ENCODE results near the gene TRIM33. TPM values are rescaled to one million over a fixed set of nuclear protein-coding genes. Genes with fewer than 3 reads are reported as not detected.

Gene TRIM33
- total and polyA plus RNA-seq, 2 of the 8 experiments (the other 6 are each of a cell fraction or from before 2014, with no cell fraction given) = 17.1 to 52.3 TPM

DNA sequence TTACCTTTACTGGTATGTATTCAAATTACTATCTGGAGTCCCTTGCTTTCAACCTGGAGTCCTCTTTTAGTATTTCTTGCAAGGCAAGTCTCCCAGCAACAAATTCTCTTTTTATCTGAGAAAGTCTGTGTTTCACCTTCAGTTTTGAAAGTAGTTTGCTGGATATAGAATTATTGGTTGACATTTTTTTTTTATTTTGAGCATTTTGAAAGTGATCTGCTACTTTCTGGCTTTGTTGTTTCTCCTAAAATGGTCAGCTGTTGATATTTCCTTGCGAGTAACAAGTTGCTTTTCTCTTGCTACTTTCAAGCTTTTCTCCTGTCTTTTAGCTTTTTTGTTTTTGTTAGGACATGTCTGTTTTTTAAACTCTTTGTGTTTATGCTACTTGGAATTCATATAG lies 126.1 kb downstream of the TRIM33 start:
- no peak overlapping the region for H4K5ac ChIP-seq (ENCODE audit: insufficient read length, low read depth, low read length)
- H3K79me1 ChIP-seq (ENCODE audit: low read depth, low read length) = no peaks in the 10 kb centered on the region
- WGBS, 2 experiments (ENCODE audit: extremely low coverage in 1 of 2, insufficient coverage in 1 of 2, insufficient read length in 1 of 2, insufficient replicate concordance in 2 of 2, low coverage in 1 of 2, low lambda C conversion rate in 2 of 2, missing lambda C conversion rate in 1 of 2) = 90% methylated on average over 1 of the region's 1 CpG; no CpG with 5 or more reads in 1 of the 2 experiments
- H3K4ac ChIP-seq (replicated peaks; ENCODE audit: insufficient read length, low read depth, low read length) = no peak overlapping the region
- no peaks in the 10 kb centered on the region for H3K79me2 ChIP-seq (ENCODE audit: control insufficient read depth in 1 of 2, insufficient read depth in 2 of 2, low read length in 2 of 2)
- no peaks in the 10 kb centered on the region for H3K36me3 ChIP-seq (ENCODE audit: control insufficient read depth in 2 of 4, insufficient read depth in 4 of 4, low read length in 3 of 4)
- H3K56ac ChIP-seq (replicated peaks; ENCODE audit: insufficient read length, low read depth, low read length) = no peak overlapping the region
- H3K18ac ChIP-seq (ENCODE audit: extremely low read depth, low read length) = no peak overlapping the region
- FAIRE-seq = no peak
- no peak overlapping the region for H3K23ac ChIP-seq (ENCODE audit: insufficient read length)
- no peak overlapping the region for H3K4me2 ChIP-seq (ENCODE audit: insufficient read depth in 1 of 2, low read depth in 2 of 2, low read length in 2 of 2)
- no peaks in the 10 kb centered on the region for H4K20me1 ChIP-seq (replicated peaks in 1 of 2; ENCODE audit: control insufficient read depth in 1 of 2, insufficient read depth in 2 of 2, low read length in 2 of 2)
- no peak overlapping the region for H2BK20ac ChIP-seq (ENCODE audit: low read length)
- H3K14ac ChIP-seq (ENCODE audit: insufficient read length) = no peak overlapping the region
- H2AFZ ChIP-seq (ENCODE audit: low read length) = no peak overlapping the region
- no peak overlapping the region for H3K4me3 ChIP-seq (ENCODE audit: extremely low read depth in 1 of 4, insufficient read depth in 2 of 4, low read depth in 3 of 4, low read length in 4 of 4)
- H4K91ac ChIP-seq (replicated peaks; ENCODE audit: insufficient read length, low read length) = no peak overlapping the region
- H2BK5ac ChIP-seq (ENCODE audit: low read depth, low read length) = no peak overlapping the region
- no peak overlapping the region for H2BK15ac ChIP-seq (ENCODE audit: low read length)
- peaks cover 0 to 5% (median 0%) of the 10 kb centered on the region in 4 experiments; a peak in 3 of 7 replicates for H3K4me1 ChIP-seq (replicated peaks in 1 of 4; ENCODE audit: control insufficient read depth in 3 of 4, insufficient read depth in 4 of 4, low read length in 3 of 4)
- H2BK12ac ChIP-seq (ENCODE audit: low read depth, low read length) = no peak overlapping the region
- no peaks in the 10 kb centered on the region for H3K23me2 ChIP-seq (ENCODE audit: low read depth, low read length)
- TF ChIP-seq KDM1A (IDR thresholded peaks at IDR 0.05; ENCODE audit: borderline replicate concordance, low read length) (no peak), HDAC6 (IDR thresholded peaks at IDR 0.05; ENCODE audit: low read depth, low read length) (no peak), RNF2 (IDR thresholded peaks at IDR 0.05; ENCODE audit: borderline replicate concordance, low read depth, low read length, missing control alignments, poor library complexity, severe bottlenecking) (no peak), CBX5 (IDR thresholded peaks at IDR 0.05; ENCODE audit: low read depth, low read length) (no peak), MAFK (IDR thresholded peaks at IDR 0.05; ENCODE audit: low read depth, low read length) (no peak), NRF1 (IDR thresholded peaks at IDR 0.05; ENCODE audit: low read depth, low read length) (no peak), HDAC2 (IDR thresholded peaks at IDR 0.05; ENCODE audit: borderline replicate concordance in 1 of 2, low read depth in 2 of 2, low read length in 2 of 2) (no peak), CTBP2 (IDR thresholded peaks at IDR 0.05; ENCODE audit: borderline replicate concordance, insufficient read depth, insufficient read length, low read length) (no peak), SRF (IDR thresholded peaks at IDR 0.05; ENCODE audit: low read depth, low read length) (no peak), SP4 (IDR thresholded peaks at IDR 0.05; ENCODE audit: low read length) (no peak), EP300 (IDR thresholded peaks at IDR 0.05; ENCODE audit: borderline replicate concordance in 1 of 2, low read depth in 2 of 2, low read length in 2 of 2) (no peak)
- TF ChIP-seq, protein P1, sequence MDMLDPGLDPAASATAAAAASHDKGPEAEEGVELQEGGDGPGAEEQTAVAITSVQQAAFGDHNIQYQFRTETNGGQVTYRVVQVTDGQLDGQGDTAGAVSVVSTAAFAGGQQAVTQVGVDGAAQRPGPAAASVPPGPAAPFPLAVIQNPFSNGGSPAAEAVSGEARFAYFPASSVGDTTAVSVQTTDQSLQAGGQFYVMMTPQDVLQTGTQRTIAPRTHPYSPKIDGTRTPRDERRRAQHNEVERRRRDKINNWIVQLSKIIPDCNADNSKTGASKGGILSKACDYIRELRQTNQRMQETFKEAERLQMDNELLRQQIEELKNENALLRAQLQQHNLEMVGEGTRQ (IDR thresholded peaks at IDR 0.05; ENCODE audit: low read length) = no peak
- H3K27ac ChIP-seq (ENCODE audit: low read depth, low read length) = no peak overlapping the region
- ChIA-PET CTCF (ENCODE audit: partially characterized antibody) (interaction anchor here (0.6 to 2.9 kb wide), 3 partner anchors 39 to 429 kb away, joined by 3 to 16 read pairs (median 5); no protein-coding TSS in a partner anchor), POLR2A (ENCODE audit: partially characterized antibody) (no interaction called here)
- DNase-seq (ENCODE audit: low read depth in 1 of 2, low spot score in 2 of 2) = no peak
- no peaks in the 10 kb centered on the region for H3K27me3 ChIP-seq (replicated peaks in 1 of 4; ENCODE audit: control insufficient read depth in 3 of 4, extremely low read depth in 1 of 4, insufficient read depth in 3 of 4, low read length in 3 of 4)
- H2AK5ac ChIP-seq (ENCODE audit: low read depth, low read length) = no peak overlapping the region
- no peak overlapping the region for H3K9ac ChIP-seq (replicated peaks in 1 of 4; ENCODE audit: extremely low read depth in 1 of 4, low read depth in 3 of 4, low read length in 3 of 4)
- H4K8ac ChIP-seq (ENCODE audit: extremely low read depth, insufficient read depth, low read length) = no peak overlapping the region
- H3K9me3 ChIP-seq (ENCODE audit: insufficient read depth in 2 of 2, low read depth in 1 of 2, low read length in 1 of 2) = no peaks in the 10 kb centered on the region
- H2BK120ac ChIP-seq (replicated peaks; ENCODE audit: low read depth, low read length) = no peak overlapping the region
